ENCODE results near the gene NFKBIB. TPM values are rescaled to one million over a fixed set of nuclear protein-coding genes. Genes with fewer than 3 reads are reported as not detected.
"Not testable (repeated sequence)": the region's sequence is repeated elsewhere in the genome, so short reads cannot be mapped to it uniquely, and the experiment has no call there.

NFKBIB gene
- total RNA-seq, 2 donors from 2014 or later = 41.9 to 71.9 TPM

DNA sequence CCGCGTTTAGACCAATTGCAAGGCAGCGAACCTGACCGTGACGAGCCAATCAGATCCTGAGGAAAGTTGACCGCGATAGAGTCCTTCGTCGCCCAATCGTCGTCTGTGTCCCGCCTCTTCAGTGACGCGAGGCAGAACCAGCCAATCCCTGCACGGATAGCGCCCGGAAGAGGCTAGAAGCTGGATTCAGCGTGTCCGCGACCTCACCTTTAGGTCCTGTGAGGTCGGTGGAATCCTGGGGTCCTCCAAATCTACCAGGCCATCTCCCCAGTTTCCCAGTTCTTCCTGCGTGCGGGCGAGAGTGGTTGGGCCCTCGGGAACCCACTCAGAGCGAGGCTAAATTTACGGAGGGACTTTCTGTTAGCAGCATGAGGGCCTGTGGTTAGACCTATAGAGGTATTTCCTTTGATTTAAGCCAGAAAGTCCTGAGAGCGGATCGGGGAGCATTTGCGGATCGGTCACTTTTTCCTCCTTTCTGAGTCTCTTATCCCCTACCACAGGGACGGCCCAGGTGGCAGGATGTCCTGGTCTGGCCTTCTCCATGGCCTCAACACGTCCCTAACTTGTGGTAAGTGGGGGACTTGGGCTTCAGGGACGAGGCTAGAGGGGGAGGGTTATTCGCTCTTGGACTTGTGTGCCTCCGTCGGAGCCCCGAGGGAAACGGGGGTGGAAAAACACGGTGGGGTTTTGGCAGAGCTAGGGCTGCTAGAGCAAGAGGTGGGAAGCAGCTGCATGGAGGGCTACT, 31.2 kb downstream of the NFKBIB start, which contains the start of gene MRPS12:
Gene MRPS12 (plus strand): TSS at position 169 of the 745 bp plus-strand sequence. CDS start 351 bp downstream, at position 520.
- Mint-ChIP-seq H3K36me3 (peaks cover 29 to 40% of the 10 kb centered on the region in 2 donors), H3K27ac (peak within 1 kb of the TSS; percentile 99), H3K9me3 (no peaks in the 10 kb centered on the region)
- DNase-seq (ENCODE audit: low spot score in 2 of 2) = peak in 1 of 2 donors; percentile 99
- peak; percentile 98 for ATAC-seq

DNA sequence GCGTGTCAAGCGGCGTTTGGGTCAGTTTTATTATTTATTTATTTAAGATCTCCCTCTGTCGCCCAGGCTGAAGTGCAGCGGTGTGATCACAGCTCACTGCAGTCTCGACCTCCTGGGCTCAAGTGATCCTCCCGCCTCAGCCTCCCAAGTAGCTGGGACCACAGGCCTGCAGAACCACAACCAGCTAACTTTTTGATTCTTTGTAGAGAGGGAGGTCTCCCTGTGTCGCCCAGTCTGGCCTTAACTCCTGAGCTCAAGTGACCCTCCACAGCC, 31.7 kb downstream of the NFKBIB start:
- no peaks in the 10 kb centered on the region for H3K9me3 Mint-ChIP-seq
- no peak for ATAC-seq
- no peak for DNase-seq (ENCODE audit: low spot score in 2 of 2)
- peak overlapping the region; percentile 99 for H3K27ac Mint-ChIP-seq
- H3K36me3 Mint-ChIP-seq = peaks cover 29 to 40% of the 10 kb centered on the region in 2 donors

DNA sequence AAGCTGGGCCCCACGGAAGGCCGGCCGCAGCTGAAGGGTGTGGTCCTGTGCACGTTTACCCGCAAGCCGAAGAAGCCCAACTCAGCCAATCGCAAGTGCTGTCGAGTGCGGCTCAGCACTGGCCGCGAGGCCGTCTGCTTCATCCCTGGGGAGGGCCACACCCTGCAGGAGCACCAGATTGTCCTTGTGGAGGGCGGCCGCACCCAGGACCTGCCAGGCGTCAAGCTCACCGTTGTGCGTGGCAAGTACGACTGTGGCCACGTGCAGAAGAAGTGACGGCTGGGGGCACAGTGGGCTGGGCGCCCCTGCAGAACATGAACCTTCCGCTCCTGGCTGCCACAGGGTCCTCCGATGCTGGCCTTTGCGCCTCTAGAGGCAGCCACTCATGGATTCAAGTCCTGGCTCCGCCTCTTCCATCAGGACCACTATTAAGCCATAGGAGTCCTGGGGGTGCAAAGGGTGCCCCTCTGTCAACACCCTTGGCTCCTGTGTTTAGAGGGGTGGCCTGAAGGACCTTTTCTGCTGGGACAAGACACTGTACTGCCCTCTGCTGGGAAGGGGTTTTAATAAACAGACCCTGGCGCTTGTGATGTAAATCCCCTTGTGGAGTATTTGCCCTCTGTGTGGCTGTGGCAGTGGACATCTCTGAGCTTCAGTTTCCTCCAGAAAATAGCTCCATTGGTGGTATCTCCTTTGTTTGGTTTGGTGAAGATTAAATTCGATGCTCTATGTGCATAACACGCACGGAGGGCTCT, 32.8 kb downstream of the NFKBIB start:
- DNase-seq (ENCODE audit: low spot score in 2 of 2) (peak in 1 of 2 donors; percentile 49), ATAC-seq (no peak)
- Mint-ChIP-seq H3K36me3 (peaks cover 29 to 40% of the 10 kb centered on the region in 2 donors), H3K9me3 (no peaks in the 10 kb centered on the region), H3K27ac (no peak overlapping the region)

DNA sequence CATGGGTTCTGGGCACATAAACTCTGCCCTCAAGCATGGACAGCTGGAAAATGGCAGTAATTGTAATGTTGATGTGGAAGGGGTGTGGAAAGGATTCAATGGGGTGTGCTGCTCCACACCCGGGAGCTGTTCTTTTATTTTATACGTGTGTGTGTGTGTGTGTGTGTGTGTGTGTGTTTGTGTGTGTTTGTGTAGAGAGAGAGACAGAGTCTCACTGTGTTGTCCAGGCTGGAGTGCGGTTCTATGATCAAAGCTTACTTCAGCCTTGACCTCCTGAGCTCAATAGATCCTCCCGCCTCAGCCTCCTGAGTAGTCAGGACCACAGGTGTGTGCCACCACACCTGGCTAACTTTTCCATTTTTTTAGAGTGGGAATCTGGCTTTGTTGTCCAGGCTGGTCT, 33.8 kb downstream of the NFKBIB start:
- ATAC-seq (no peak), DNase-seq (ENCODE audit: low spot score in 2 of 2) (no peak)
- Mint-ChIP-seq H3K27ac (no peak overlapping the region), H3K9me3 (no peaks in the 10 kb centered on the region), H3K36me3 (peaks cover 29 to 40% of the 10 kb centered on the region in 2 donors)

DNA sequence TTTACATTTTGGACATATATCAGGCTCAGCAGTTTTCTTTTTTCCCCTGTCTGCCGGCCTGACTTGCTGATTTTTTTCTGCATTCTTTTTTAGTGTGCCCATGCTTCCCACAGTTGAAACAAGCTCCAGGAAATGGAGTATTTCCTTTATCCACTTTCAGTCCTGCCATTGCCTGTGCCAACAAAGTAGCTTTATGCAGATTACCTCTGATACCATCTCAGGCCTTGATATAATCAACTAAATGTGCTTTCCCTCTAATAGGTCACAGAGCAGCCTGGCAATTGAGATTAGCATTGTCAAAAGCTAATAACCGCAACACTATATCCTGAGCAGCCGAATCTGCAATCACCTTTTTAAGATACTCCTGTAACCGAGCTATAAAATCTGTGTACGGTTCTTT, 40.2 kb downstream of the NFKBIB start:
- Mint-ChIP-seq H3K9me3 (no peaks in the 10 kb centered on the region), H3K27ac (no peak overlapping the region), H3K36me3 (peaks cover under 1 to 7% of the 10 kb centered on the region in 2 donors)
- DNase-seq (ENCODE audit: low spot score in 2 of 2) (no peak), ATAC-seq (no peak)

DNA sequence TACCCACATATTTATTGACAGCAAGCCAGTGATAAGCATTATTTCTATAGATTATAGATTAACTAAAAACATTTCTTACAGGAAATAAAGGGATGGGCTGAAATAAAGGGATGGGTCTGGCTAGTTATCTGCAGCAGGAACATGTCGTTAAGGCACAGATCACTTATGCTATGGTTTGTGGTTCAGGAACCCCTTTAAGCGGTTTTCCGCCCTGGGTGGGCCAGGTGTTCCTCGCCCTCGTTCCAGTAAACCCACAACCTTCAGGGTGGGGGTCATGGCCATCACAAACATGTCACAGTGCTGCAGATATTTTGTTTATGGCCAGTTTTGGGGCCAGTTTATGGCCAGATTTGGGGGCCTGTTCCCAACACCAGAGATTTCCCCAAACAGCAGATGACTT, 41.7 kb downstream of the NFKBIB start:
- H3K9me3 Mint-ChIP-seq; DNase-seq (ENCODE audit: low spot score in 2 of 2); H3K36me3 Mint-ChIP-seq; ATAC-seq: not testable (repeated sequence)
- peak overlapping the region in 1 of 2 donors; percentile 24 for H3K27ac Mint-ChIP-seq

DNA sequence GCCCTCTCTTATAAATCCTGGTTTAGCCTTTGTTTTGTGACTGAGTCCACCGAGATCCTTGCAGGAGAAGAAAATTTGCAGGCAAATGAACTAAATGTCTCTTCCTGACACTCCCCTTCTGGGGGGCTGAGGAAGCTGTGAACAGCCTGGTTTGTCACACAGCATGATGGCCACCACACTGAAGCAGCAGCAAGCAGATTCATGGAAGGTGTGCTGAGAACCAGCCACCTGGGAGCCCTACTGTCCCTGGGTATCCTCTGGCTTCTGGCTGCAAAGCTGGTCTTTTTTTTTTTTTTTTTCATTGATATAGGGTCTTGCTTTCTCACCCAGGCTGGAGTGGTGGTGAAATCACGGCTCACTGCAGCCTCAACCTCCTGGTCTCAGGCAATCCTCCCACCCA, 42.2 kb downstream of the NFKBIB start:
- no peaks in the 10 kb centered on the region for H3K36me3 Mint-ChIP-seq
- H3K9me3 Mint-ChIP-seq = no peaks in the 10 kb centered on the region
- DNase-seq (ENCODE audit: low spot score in 2 of 2) = no peak
- no peak overlapping the region for H3K27ac Mint-ChIP-seq
- no peak for ATAC-seq

DNA sequence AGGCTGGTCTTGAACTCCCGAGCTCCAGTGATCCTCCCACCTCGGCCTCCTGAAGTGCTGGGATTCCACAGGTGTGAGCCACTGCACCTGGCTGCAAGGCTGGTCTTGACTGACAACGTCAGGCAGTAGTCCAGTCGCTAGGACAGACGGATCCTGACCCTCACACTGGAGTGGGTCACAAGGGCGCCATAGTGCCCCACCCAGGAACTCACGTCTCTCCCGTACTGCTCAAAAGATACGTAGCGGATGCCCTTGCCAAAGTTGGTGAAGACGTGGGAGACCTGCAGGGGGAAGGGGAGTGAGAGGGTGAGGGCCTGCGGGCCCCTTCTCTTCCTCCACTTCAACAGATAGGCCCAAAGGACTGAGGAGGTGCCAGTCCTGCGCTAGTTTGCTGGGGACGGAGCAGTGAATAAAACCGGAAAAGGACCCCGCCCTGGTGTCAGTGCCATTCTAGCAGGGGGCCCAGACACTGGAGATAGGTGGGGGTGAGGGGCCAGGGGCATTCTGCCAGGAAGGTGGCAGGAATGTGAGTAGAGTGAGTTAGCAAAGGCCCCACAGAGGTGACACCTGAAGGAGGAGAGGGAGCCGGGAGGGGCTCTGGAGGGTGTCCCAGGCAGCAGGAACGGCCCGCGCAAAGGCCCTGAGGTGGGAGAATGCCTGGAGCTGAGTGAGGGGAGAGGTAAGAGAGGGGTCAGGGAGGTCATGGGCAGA, 42.9 kb downstream of the NFKBIB start:
- DNase-seq (ENCODE audit: low spot score in 2 of 2) (no peak), ATAC-seq (no peak)
- Mint-ChIP-seq H3K27ac (no peak overlapping the region), H3K36me3 (no peaks in the 10 kb centered on the region), H3K9me3 (no peaks in the 10 kb centered on the region)

DNA sequence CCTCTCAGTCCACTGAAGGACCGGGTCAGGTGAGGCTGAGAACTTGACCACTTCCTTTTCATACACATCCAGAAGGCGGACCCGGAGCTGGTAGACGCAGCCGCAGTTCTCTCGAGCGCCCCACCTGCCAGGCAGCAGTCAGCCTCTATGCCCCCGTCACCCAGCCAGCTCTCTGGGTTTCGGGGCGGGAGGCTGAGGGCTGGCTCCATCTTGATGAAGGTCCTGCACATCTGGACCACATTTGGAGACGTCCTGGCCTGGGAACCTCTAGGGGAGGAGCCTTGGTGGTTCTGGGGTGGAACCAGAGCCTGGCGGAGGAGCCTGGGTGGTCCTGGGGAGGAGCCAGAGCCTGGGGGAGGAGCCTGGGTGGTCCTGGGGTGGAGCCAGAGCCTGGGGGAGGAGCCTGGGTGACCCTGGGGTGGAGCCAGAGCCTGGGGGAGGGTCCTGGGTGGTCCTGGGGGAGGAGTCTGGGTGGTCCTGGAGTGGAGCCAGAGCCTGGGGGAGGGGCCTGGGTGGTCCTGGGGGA, 45.3 kb downstream of the NFKBIB start:
- ATAC-seq = no peak
- H3K27ac Mint-ChIP-seq = no peak overlapping the region
- H3K36me3 Mint-ChIP-seq = no peaks in the 10 kb centered on the region
- no peaks in the 10 kb centered on the region for H3K9me3 Mint-ChIP-seq
- DNase-seq (ENCODE audit: low spot score in 2 of 2) = no peak

DNA sequence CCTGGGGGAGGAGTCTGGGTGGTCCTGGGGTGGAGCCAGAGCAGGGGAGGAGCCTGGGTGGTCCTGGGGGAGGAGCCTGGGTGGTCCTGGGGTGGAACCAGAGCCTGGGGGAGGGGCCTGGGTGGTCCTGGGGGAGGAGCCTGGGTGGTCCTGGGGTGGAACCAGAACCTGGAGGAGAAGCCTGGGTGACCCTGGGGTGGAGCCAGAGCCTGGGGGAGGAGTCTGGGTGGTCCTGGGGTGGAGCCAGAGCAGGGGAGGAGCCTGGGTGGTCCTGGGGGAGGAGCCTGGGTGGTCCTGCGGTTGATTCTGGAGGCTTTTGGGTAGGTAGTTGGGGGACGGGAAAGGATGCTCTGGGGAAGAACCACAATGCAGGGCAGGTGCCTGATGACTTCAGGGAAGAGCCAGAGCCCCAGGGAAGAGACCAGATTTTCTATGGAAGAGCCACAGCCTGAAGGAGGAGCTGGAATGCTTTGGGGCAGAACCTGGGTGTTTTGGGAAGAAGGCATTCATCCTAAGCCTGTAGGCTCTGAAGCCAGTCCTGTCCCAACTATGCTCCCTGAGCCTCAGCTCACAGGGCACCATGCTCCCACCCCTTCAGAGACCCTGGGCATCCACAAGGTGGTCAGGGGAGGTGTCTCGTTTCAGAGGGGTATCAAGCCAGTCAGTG, 45.9 kb downstream of the NFKBIB start:
- Mint-ChIP-seq H3K36me3 (no peaks in the 10 kb centered on the region), H3K27ac (no peak overlapping the region)
- ATAC-seq = no peak

DNA sequence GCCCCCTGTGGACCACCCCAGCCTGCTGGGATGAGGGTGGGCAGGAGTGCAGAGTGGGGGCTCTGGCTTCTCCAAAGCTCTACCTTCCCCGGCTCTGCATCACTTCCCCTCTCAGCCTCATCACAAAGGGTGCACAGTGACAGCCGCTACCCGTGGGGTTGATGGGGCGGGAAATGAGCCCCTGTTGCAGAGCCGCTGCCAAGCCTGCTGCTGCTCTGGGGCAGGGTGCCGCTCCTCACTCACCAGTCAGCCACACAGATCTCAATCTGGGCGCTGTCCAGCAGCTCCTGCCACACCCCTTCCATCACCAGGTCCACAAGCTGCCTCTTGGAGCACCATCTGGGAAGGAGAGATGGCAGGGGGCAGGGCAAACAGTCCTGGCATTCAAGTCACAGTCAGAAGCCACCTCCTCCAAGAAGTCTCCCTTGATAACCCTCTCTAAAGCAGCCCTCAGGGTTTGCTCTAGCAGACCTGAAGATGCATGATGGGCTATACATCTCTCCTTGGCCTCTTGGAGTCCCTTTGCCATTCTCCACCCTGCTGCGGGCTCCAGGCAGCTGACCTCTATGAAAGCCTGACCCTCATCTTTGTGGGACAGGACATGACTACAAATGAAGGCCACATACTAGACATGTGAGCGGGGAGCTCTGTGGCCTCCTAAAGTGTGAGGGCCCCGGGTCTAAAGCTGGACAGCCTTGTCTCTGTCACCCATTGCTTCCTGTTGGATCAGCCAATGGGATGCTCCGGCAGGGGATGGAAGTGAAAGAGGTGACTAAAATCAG, 46.7 kb downstream of the NFKBIB start:
- no peaks in the 10 kb centered on the region for H3K9me3 Mint-ChIP-seq
- no peaks in the 10 kb centered on the region for H3K36me3 Mint-ChIP-seq
- no peak overlapping the region for H3K27ac Mint-ChIP-seq
- no peak for DNase-seq (ENCODE audit: low spot score in 2 of 2)
- ATAC-seq = no peak

More for the DNA sequence above, 45.9 kb downstream of the NFKBIB start:
- DNase-seq (ENCODE audit: low spot score in 2 of 2) = no peak
- no peaks in the 10 kb centered on the region for H3K9me3 Mint-ChIP-seq

DNA sequence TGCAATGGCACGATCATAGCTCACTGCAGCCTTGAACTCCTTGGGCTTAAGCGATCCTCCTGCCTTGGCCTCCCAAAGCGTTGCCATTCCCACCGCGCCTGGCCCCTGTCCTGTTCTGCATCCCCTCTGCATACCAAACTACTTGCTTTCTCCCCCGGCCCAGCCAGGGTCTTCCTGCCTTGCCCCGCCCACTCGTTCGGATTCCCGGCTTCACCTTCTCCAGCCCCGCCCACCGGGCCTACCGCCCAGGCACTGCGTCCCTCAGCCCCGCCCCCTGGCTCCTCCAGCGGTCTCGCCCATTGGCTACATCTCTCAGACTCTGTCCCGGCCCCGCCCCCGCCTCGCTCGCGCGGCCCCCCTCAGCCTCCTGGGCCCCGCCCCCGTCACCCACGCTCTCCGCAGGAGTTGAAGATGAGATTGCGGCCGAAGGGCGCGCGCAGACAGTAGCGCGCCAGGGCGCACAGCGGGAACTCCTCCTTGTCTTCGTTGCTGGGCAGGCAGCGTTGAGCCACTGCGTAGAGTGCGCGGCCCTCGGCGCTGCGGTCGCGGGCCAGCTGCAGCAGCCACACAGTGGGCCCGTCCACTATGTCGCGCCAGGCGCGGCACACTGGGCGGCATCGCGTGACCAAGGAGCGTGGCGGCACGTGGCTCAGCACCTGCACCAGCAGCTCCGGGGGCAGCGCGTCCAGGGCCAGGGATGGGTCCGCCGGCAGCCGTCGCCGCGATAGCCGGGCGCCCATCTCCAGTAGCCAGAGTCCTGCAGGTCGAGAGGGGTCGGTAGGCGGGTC, 50.0 kb downstream of the NFKBIB start:
- DNase-seq (ENCODE audit: low spot score in 2 of 2) (peak; percentile 78 to 88), ATAC-seq (peak; percentile 89 to 95)
- H3K27ac Mint-ChIP-seq = no peak overlapping the region
- no peaks in the 10 kb centered on the region for H3K9me3 Mint-ChIP-seq
- no peaks in the 10 kb centered on the region for H3K36me3 Mint-ChIP-seq

DNA sequence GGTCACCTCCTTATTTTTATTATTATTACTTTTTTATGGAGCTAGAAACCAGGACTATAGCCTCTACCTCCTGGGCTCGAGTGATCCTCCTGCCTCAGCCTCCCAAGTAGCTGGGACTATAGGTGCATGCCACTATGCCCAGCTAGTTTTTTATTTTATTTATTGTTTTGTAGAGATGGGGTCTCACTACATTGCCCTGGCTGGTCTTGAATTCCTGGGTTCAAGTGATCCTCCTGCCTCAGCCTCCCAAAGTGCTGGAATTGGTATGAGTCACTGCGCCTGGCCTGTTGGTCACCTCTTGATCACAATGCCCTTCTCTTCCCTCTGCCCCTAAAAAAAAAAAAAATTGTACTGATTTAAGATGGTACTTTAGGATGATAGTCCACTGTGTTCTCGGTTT, 51.4 kb downstream of the NFKBIB start:
- no peak for DNase-seq (ENCODE audit: low spot score in 2 of 2)
- Mint-ChIP-seq H3K9me3 (no peaks in the 10 kb centered on the region), H3K27ac (no peak overlapping the region), H3K36me3 (no peaks in the 10 kb centered on the region)
- no peak for ATAC-seq

DNA sequence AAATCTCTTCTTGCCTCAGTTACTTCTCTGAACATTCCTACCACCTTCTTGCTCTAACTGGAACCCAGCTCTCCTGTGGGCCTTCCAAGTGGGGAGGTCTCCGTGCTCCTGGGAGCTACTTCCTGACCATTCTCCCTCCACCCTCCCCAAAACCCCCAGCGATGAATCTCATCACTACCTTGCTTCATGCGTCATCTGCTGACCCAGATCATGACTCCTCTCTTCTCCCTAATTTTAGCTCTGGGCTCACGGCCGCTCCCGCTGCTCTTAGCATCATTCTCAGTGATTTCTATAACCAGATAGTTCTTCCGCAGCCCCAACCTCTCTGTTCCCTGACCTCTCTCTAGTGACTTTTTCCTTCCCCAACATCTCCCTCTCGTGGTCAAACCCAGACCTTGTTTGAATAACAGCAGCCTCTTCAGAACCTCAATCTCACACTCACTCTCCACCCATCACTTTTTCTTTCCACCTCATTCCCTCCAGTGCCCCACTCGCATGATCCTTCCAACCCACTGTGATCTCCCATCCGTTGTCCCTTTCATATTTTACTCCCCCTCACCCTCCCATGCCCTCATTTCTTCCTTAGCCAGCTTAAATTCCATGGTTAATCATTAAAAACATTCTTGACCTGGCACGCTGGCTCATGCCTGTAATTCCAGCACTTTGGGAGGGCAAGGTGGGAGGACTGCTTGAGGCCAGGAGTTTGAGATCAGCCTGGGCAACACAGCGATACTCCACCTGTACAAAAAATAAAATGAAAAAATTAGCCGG, 52.8 kb downstream of the NFKBIB start:
- H3K36me3 Mint-ChIP-seq = no peaks in the 10 kb centered on the region
- H3K27ac Mint-ChIP-seq = no peak overlapping the region
- ATAC-seq (peak in 1 of 2 donors; percentile 37), DNase-seq (ENCODE audit: low spot score in 2 of 2) (peak in 1 of 2 donors; percentile 51)
- no peaks in the 10 kb centered on the region for H3K9me3 Mint-ChIP-seq

DNA sequence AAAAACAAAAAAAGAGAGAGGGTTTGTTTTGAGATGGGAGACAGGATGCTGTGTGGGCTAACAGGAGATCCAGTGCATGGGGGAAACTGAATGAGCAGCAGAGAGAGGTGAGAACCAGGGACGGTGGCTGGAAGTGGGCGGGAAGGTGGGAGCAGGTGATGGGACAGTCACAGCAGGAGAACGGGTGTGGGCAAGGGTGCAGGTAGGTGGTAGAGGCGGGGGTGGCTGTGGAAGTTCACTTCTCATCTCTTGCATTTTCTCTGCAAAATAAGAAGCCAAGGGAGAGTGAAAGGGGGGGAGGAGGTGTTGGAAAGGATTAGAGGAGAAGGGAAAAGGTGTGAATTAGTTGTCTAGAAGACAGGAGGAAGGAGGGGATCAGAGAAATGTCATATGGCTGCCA, 53.9 kb downstream of the NFKBIB start:
- H3K27ac Mint-ChIP-seq = no peak overlapping the region
- H3K9me3 Mint-ChIP-seq = no peaks in the 10 kb centered on the region
- H3K36me3 Mint-ChIP-seq = no peaks in the 10 kb centered on the region
- ATAC-seq = no peak
- DNase-seq (ENCODE audit: low spot score in 2 of 2) = no peak

Data from activated naive CD4-positive, alpha-beta T cell treated with anti-CD3 and anti-CD28 coated beads, Interleukin-2, amount 50 U/mL, for 72 hours (primary cell).